OCI-LY1 (cell line): ENCODE data around the gene PRF1.

Experiments used
- EZH2 ChIP-seq: fragments of 200-600 bp; sonication (generic), shearing (Covaris generic); IDR thresholded peaks from 2 replicates; pipeline ENCODE4 v1.8.0; 2017; ENCODE audit warnings: borderline replicate concordance, mixed run types, mild to moderate bottlenecking, antibody characterized with exemption, low read length, moderate library complexity, mixed read lengths
- TF ChIP-seq, protein P1 (sequence below): fragments of 200-600 bp; sonication (generic), shearing (Covaris generic); IDR thresholded peaks from 2 replicates; pipeline ENCODE4 v1.5.1; 2017; ENCODE audit warnings: mild to moderate bottlenecking, antibody characterized with exemption, low read length, moderate library complexity, mixed read lengths

DNA sequence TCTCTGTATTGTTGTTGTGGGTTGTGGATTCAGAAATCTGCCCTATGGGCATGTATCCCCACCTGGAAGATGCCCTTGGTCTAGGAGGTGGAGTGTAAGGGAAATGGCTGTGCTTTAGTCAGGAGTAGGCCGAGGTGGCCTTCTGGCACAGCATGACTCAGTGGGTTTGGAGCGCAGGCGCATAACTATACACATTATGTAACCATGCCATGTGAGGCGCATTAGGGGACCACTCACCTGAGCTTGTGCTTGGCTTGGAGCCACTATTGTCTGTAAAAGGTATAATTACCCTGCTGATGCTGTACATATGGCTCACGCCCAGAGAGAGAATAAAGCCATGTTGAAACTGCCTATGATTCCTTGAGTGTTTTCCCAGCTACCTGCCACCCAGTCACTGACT lies 49.1 kb upstream of the PRF1 start:
- TF ChIP-seq, protein P1, sequence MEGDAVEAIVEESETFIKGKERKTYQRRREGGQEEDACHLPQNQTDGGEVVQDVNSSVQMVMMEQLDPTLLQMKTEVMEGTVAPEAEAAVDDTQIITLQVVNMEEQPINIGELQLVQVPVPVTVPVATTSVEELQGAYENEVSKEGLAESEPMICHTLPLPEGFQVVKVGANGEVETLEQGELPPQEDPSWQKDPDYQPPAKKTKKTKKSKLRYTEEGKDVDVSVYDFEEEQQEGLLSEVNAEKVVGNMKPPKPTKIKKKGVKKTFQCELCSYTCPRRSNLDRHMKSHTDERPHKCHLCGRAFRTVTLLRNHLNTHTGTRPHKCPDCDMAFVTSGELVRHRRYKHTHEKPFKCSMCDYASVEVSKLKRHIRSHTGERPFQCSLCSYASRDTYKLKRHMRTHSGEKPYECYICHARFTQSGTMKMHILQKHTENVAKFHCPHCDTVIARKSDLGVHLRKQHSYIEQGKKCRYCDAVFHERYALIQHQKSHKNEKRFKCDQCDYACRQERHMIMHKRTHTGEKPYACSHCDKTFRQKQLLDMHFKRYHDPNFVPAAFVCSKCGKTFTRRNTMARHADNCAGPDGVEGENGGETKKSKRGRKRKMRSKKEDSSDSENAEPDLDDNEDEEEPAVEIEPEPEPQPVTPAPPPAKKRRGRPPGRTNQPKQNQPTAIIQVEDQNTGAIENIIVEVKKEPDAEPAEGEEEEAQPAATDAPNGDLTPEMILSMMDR: no peak
- TF ChIP-seq EZH2: no peak
